ENCODE measurements around the gene AMBRA1. TPM values are rescaled to one million over a fixed set of nuclear protein-coding genes. Genes with fewer than 3 reads are reported as not detected.
A peak's percentile ranks its signal among the peaks of the same experiment; 100 is the strongest.

The AMBRA1 gene
- total RNA-seq, 1 donor from 2014 or later, result 36.9 TPM

GRCh38 chr11:46377831-46378230 is 216.0 kb downstream of the AMBRA1 start:
- Mint-ChIP-seq H3K27ac (ENCODE audit: unreplicated experiment) (no peak overlapping the region), H3K4me1 (ENCODE audit: unreplicated experiment) (no peaks in the 10 kb centered on the region), H3K27me3 (ENCODE audit: unreplicated experiment) (peaks cover 7% of the 10 kb centered on the region), H3K9me3 (ENCODE audit: unreplicated experiment) (no peaks in the 10 kb centered on the region), H3K36me3 (ENCODE audit: low read depth, unreplicated experiment) (peaks cover 13% of the 10 kb centered on the region), H3K4me3 (ENCODE audit: unreplicated experiment) (peak overlapping the region; percentile 65)
- TF ChIP-seq CTCF (IDR thresholded peaks at IDR 0.05; ENCODE audit: unreplicated experiment), result no peak
- no peak for DNase-seq (ENCODE audit: low spot score)

- no peak for DNase-seq (ENCODE audit: low spot score)
- Mint-ChIP-seq H3K9me3 (ENCODE audit: unreplicated experiment) (no peaks in the 10 kb centered on the region), H3K27ac (ENCODE audit: unreplicated experiment) (no peak overlapping the region), H3K4me3 (ENCODE audit: unreplicated experiment) (peak overlapping the region; percentile 65), H3K36me3 (ENCODE audit: low read depth, unreplicated experiment) (peaks cover 13% of the 10 kb centered on the region), H3K27me3 (ENCODE audit: unreplicated experiment) (peaks cover 7% of the 10 kb centered on the region), H3K4me1 (ENCODE audit: unreplicated experiment) (no peaks in the 10 kb centered on the region)
- TF ChIP-seq CTCF (IDR thresholded peaks at IDR 0.05; ENCODE audit: unreplicated experiment), result no peak
Measured at GRCh38 chr11:46377290-46377689, 216.5 kb downstream of the AMBRA1 start.

- no peaks in the 10 kb centered on the region for H3K9me3 Mint-ChIP-seq (ENCODE audit: unreplicated experiment)
Measured at GRCh38 chr11:46376258-46377050, 217.4 kb downstream of the AMBRA1 start.

GRCh38 chr11:46375392-46376101 is 218.3 kb downstream of the AMBRA1 start:
- Mint-ChIP-seq H3K27me3 (ENCODE audit: unreplicated experiment) (peaks cover 8% of the 10 kb centered on the region), H3K27ac (ENCODE audit: unreplicated experiment) (no peak overlapping the region), H3K4me3 (ENCODE audit: unreplicated experiment) (no peak overlapping the region), H3K9me3 (ENCODE audit: unreplicated experiment) (no peaks in the 10 kb centered on the region), H3K4me1 (ENCODE audit: unreplicated experiment) (no peaks in the 10 kb centered on the region), H3K36me3 (ENCODE audit: low read depth, unreplicated experiment) (peaks cover 13% of the 10 kb centered on the region)
- no peak for DNase-seq (ENCODE audit: low spot score)
- no peak for TF ChIP-seq CTCF (IDR thresholded peaks at IDR 0.05; ENCODE audit: unreplicated experiment)

More at GRCh38 chr11:46376258-46377050, 217.4 kb downstream of the AMBRA1 start:
- Mint-ChIP-seq H3K27ac (ENCODE audit: unreplicated experiment) (no peak overlapping the region), H3K4me3 (ENCODE audit: unreplicated experiment) (no peak overlapping the region), H3K4me1 (ENCODE audit: unreplicated experiment) (no peaks in the 10 kb centered on the region), H3K27me3 (ENCODE audit: unreplicated experiment) (peaks cover 8% of the 10 kb centered on the region), H3K36me3 (ENCODE audit: low read depth, unreplicated experiment) (peaks cover 13% of the 10 kb centered on the region)
- no peak for DNase-seq (ENCODE audit: low spot score)
- no peak for TF ChIP-seq CTCF (IDR thresholded peaks at IDR 0.05; ENCODE audit: unreplicated experiment)

GRCh38 chr11:46374815-46375214 is 219.0 kb downstream of the AMBRA1 start:
- no peak for DNase-seq (ENCODE audit: low spot score)
- H3K4me1 Mint-ChIP-seq (ENCODE audit: unreplicated experiment), result no peaks in the 10 kb centered on the region
- TF ChIP-seq CTCF (IDR thresholded peaks at IDR 0.05; ENCODE audit: unreplicated experiment), result no peak
- no peaks in the 10 kb centered on the region for H3K9me3 Mint-ChIP-seq (ENCODE audit: unreplicated experiment)
- no peak overlapping the region for H3K27ac Mint-ChIP-seq (ENCODE audit: unreplicated experiment)
- H3K36me3 Mint-ChIP-seq (ENCODE audit: low read depth, unreplicated experiment), result peaks cover 17% of the 10 kb centered on the region
- H3K27me3 Mint-ChIP-seq (ENCODE audit: unreplicated experiment), result peaks cover 11% of the 10 kb centered on the region
- H3K4me3 Mint-ChIP-seq (ENCODE audit: unreplicated experiment), result no peak overlapping the region
